Esophagus muscularis mucosa (tissue), 4 donors: ENCODE results near the gene ATP6V1F. TPM values are rescaled to one million over a fixed set of nuclear protein-coding genes. Genes with fewer than 3 reads are reported as not detected.

ENCODE experiments used
- DNase-seq: peaks from one replicate; pipeline ENCODE4 v3.0.0-alpha.2; 2017; ENCODE audit errors: extremely low spot score
- H3K27ac ChIP-seq, 4 donors: fragments of 200-600 bp; sonication (generic); replicated peaks in 1 of 4; 1 replicate in 3 of 4; 2 replicates in 1 of 4; pipeline ENCODE4 v1.5.1; 2016 to 2019; ENCODE audit warnings: mild to moderate bottlenecking in 1 of 4
- H3K27me3 ChIP-seq, 4 donors: fragments of 200-600 bp; sonication (generic); one replicate each; pipeline versions ENCODE4 v1.5.1 to v1.6.0; 2016 to 2019
- H3K36me3 ChIP-seq, 4 donors: fragments of 200-600 bp; sonication (generic); one replicate each; pipeline ENCODE4 v1.5.1; 2016 to 2019
- H3K4me1 ChIP-seq, 4 donors: fragments of 200-600 bp; sonication (generic); one replicate each; pipeline ENCODE4 v1.5.1; 2016 to 2019
- H3K4me3 ChIP-seq, 4 donors: fragments of 200-600 bp; sonication (generic); 1 replicate in 2 of 4; 2 replicates in 2 of 4; pipeline ENCODE4 v1.5.1; 2016 to 2019; ENCODE audit warnings: mild to moderate bottlenecking in 4 of 4, moderate library complexity in 1 of 4
- H3K9me3 ChIP-seq, 4 donors: fragments of 200-600 bp; sonication (generic); 1 replicate in 3 of 4; 2 replicates in 1 of 4; pipeline ENCODE4 v1.5.1; 2016 to 2019
- CTCF ChIP-seq, 3 experiments: fragments of 200-600 bp in 2 of 3; fragments of 450-650 bp in 1 of 3; sonication (generic) in 2 of 3; IDR thresholded peaks; one replicate each; pipeline ENCODE4 v1.5.1; 2017 to 2019; ENCODE audit warnings: antibody characterized with exemption in 3 of 3, mild to moderate bottlenecking in 2 of 3, moderate library complexity in 1 of 3
- EP300 ChIP-seq: sonication (generic); formaldehyde crosslinking; IDR thresholded peaks from one replicate; pipeline ENCODE4 v1.6.1; 2017; ENCODE audit warnings: antibody characterized with exemption
- POLR2A ChIP-seq: fragments of 450-650 bp; IDR thresholded peaks from one replicate; pipeline ENCODE4 v1.6.1; 2017; ENCODE audit warnings: antibody characterized with exemption, moderate library complexity, mild to moderate bottlenecking, low read depth
- POLR2AphosphoS5 ChIP-seq, 2 donors: sonication (generic); formaldehyde crosslinking; IDR thresholded peaks; one replicate each; pipeline ENCODE4 v1.6.1; 2017; ENCODE audit warnings: antibody characterized with exemption in 2 of 2
- WGBS: methylation state at CpG from one replicate; pipeline ENCODE4 v1.1.5; 2018; 5-methylcytosine and 5-hydroxymethylcytosine counted together
- intact Hi-C: fragments of 100-400 bp; cut with DNase I; formaldehyde crosslinking; loops from one replicate; pipeline ENCODE4 v1.15.1; 2023
- total RNA-seq, 4 donors: library from RNA; depleted of rRNA; stranded (reverse); fragments of >200 nt; gene quantifications; one replicate each; pipeline versions ENCODE4 v1.1.0 to v1.2.1, GENCODE V29; 2016

Gene ATP6V1F
- total RNA-seq, 4 donors from 2014 or later = 74.3 to 108 (median 91.9) TPM

GRCh38 chr7:128833148-128833945 is 29.3 kb upstream of the ATP6V1F start:
- TF ChIP-seq CTCF (IDR thresholded peaks at IDR 0.05) (no peak), EP300 (no peak), POLR2AphosphoS5 (IDR thresholded peaks at IDR 0.05) (peak; percentile 71 to 73), POLR2A (peak; percentile 15)
- Histone ChIP-seq H3K4me1 (peaks cover 60 to 97% (median 88%) of the 10 kb centered on the region in 4 donors), H3K36me3 (peaks cover 10 to 36% (median 35%) of the 10 kb centered on the region in 4 donors), H3K4me3 (peak overlapping the region; percentile 79 to 86 (median 82)), H3K27me3 (peaks cover 0 to 4% (median 0%) of the 10 kb centered on the region in 4 donors), H3K9me3 (no peaks in the 10 kb centered on the region), H3K27ac (peak overlapping the region; percentile 97 to 99 (median 98))
- intact Hi-C loops = loop anchor here (5.0 kb wide), 1 partner anchor 71 kb away; no protein-coding TSS in a partner anchor
- DNase-seq = no peak
- WGBS = 5% methylated on average over 8 of the region's 13 CpGs

- Histone ChIP-seq H3K36me3 (peaks cover 16 to 42% (median 40%) of the 10 kb centered on the region in 4 donors), H3K4me1 (peaks cover 57 to 97% (median 84%) of the 10 kb centered on the region in 4 donors), H3K4me3 (peak overlapping the region; percentile 79 to 86 (median 82)), H3K27me3 (peaks cover 0 to 4% (median 0%) of the 10 kb centered on the region in 4 donors), H3K27ac (peak overlapping the region; percentile 97 to 99 (median 98)), H3K9me3 (no peaks in the 10 kb centered on the region)
- no peak for DNase-seq
- intact Hi-C loops = loop anchor here (5.0 kb wide), 1 partner anchor 72 kb away; no protein-coding TSS in a partner anchor
- WGBS = 25% methylated on average over 3 of the region's 4 CpGs
- TF ChIP-seq POLR2AphosphoS5 (IDR thresholded peaks at IDR 0.05) (no peak), POLR2A (no peak), CTCF (IDR thresholded peaks at IDR 0.05) (no peak), EP300 (no peak)
Observed at GRCh38 chr7:128833946-128834325, 28.7 kb upstream of the ATP6V1F start.

DNA sequence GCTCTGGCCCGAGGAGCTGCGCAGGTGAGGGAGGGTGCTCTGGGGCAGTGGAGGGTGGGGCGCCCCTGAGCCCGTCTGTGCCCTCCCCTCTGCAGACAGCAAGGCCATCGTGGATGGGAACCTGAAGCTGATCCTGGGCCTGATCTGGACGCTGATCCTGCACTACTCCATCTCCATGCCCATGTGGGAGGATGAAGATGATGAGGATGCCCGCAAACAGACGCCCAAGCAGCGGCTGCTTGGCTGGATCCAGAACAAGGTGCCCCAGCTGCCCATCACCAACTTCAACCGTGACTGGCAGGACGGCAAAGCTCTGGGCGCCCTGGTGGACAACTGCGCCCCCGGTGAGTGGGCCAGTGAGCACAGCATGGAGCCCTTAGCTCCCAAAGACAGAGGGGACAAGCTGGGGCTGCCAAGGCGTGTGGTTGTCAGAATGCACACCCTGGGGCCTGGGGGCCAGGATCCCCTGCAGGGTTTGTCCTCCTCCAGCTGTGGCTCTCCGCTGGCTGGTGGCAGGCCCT is 27.4 kb upstream of the ATP6V1F start:
- 58% methylated on average over 6 of the region's 16 CpGs for WGBS
- DNase-seq = no peak
- peaks cover 19 to 55% (median 54%) of the 10 kb centered on the region in 4 donors for H3K36me3 ChIP-seq
- H3K27me3 ChIP-seq = peaks cover 0 to 4% (median 0%) of the 10 kb centered on the region in 4 donors
- peaks cover 51 to 87% (median 73%) of the 10 kb centered on the region in 4 donors for H3K4me1 ChIP-seq
- H3K27ac ChIP-seq = peak overlapping the region; percentile 97 to 99 (median 98)
- no peaks in the 10 kb centered on the region for H3K9me3 ChIP-seq
- intact Hi-C loops = no loop called here
- no peak overlapping the region for H3K4me3 ChIP-seq
- no peak for TF ChIP-seq EP300

DNA sequence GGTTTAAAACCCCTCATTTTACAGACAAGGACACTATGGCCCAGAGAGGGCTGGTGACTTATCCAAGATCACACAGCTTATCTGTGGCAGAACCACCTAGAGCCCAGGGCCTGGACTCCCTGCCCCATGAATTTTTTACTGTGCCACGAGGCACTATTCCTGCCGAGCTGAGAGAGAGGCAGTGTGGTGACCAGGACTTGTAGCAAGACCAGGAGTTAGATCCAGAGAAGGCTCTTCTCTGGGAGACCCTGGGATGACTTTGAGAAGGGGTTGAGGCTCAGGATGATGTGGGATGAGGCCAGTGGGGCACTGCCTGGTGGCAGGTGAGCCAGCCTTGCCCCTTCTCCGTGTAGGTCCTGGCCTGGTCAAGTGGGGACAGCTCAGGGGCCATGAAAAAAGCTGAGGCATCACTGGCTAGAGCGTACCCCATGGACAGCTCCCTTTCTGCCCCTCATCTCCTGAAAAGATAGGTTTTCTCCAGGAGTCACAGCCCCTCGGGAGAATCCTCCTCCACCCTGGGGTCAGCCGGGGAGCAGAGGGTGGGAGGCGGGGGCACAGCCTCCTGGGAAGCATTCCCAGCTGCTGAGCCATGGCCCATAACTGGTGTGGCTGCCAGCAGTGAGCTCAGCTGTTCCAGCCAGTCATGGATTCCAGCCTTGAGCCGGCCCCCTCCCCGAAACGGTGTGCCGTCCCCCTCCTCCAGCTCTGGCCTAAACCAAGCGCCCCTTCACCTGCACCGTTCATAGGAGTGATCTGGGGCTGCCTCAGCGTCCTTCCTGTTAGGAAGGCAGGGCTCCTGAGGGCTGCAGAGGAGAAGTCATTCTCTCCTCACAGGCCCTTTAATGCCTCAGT is 26.6 kb upstream of the ATP6V1F start:
- Histone ChIP-seq H3K36me3 (peaks cover 25 to 63% (median 61%) of the 10 kb centered on the region in 4 donors), H3K9me3 (no peaks in the 10 kb centered on the region), H3K27ac (peak overlapping the region; percentile 97 to 99 (median 98)), H3K4me3 (no peak overlapping the region), H3K27me3 (no peaks in the 10 kb centered on the region), H3K4me1 (peaks cover 48 to 79% (median 66%) of the 10 kb centered on the region in 4 donors)
- no peak for DNase-seq
- intact Hi-C loops = no loop called here
- 52% methylated on average over 7 of the region's 14 CpGs for WGBS
- TF ChIP-seq POLR2AphosphoS5 (IDR thresholded peaks at IDR 0.05) = peak; percentile 60 to 61
- TF ChIP-seq EP300 = no peak

GRCh38 chr7:128836729-128837348 is 25.8 kb upstream of the ATP6V1F start:
- DNase-seq = no peak
- Histone ChIP-seq H3K27me3 (no peaks in the 10 kb centered on the region), H3K4me3 (no peak overlapping the region), H3K4me1 (peaks cover 46 to 73% (median 64%) of the 10 kb centered on the region in 4 donors), H3K27ac (peak overlapping the region; percentile 97 to 99 (median 98)), H3K36me3 (peaks cover 30 to 71% (median 70%) of the 10 kb centered on the region in 4 donors), H3K9me3 (no peaks in the 10 kb centered on the region)
- intact Hi-C loops = no loop called here
- 88% methylated on average over 10 of the region's 14 CpGs for WGBS
- TF ChIP-seq POLR2A (no peak), POLR2AphosphoS5 (IDR thresholded peaks at IDR 0.05) (no peak), EP300 (no peak), CTCF (IDR thresholded peaks at IDR 0.05) (no peak)
